ENCODE data around the gene SNAI3.

- no peak for TF ChIP-seq POLR2A (IDR thresholded peaks at IDR 0.05)
- TF ChIP-seq, protein P1, sequence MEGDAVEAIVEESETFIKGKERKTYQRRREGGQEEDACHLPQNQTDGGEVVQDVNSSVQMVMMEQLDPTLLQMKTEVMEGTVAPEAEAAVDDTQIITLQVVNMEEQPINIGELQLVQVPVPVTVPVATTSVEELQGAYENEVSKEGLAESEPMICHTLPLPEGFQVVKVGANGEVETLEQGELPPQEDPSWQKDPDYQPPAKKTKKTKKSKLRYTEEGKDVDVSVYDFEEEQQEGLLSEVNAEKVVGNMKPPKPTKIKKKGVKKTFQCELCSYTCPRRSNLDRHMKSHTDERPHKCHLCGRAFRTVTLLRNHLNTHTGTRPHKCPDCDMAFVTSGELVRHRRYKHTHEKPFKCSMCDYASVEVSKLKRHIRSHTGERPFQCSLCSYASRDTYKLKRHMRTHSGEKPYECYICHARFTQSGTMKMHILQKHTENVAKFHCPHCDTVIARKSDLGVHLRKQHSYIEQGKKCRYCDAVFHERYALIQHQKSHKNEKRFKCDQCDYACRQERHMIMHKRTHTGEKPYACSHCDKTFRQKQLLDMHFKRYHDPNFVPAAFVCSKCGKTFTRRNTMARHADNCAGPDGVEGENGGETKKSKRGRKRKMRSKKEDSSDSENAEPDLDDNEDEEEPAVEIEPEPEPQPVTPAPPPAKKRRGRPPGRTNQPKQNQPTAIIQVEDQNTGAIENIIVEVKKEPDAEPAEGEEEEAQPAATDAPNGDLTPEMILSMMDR (IDR thresholded peaks at IDR 0.05), result no peak
- TF ChIP-seq POLR2AphosphoS5 (IDR thresholded peaks at IDR 0.05), result no peak
These were observed 12.5 kb downstream of the SNAI3 start for GRCh38 chr16:88673716-88674379.

Data from stomach (tissue), 4 donors.